Neural progenitor cell (in vitro differentiated cells): ENCODE data around the gene SPSB2. TPM values are rescaled to one million over a fixed set of nuclear protein-coding genes. Genes with fewer than 3 reads are reported as not detected.
A peak's percentile ranks its signal among the peaks of the same experiment; 100 is the strongest.
"Not testable (repeated sequence)": the region's sequence is repeated elsewhere in the genome, so short reads cannot be mapped to it uniquely, and the experiment has no call there.

Experiments used
- DNase-seq: peaks from one replicate; pipeline ENCODE4 v3.0.0-alpha.2; 2016; ENCODE audit warnings: low spot score
- H2AFZ ChIP-seq: fragments of 200-600 bp; sonication (generic); replicated peaks from 2 replicates; pipeline ENCODE4 v1.6.1; 2016; ENCODE audit warnings: antibody characterized with exemption
- H3F3A ChIP-seq: fragments of 200-600 bp; sonication (generic); 2 replicates; pipeline ENCODE4 v1.6.1; 2016; ENCODE audit warnings: antibody characterized with exemption, low read depth
- H3K27ac ChIP-seq: fragments of 200-600 bp; sonication (generic); 2 replicates; pipeline ENCODE4 v1.5.1; 2016; ENCODE audit warnings: mild to moderate bottlenecking
- H3K27me3 ChIP-seq: fragments of 200-600 bp; sonication (generic); 2 replicates; pipeline ENCODE4 v1.6.1; 2016; ENCODE audit warnings: mild to moderate bottlenecking, moderate library complexity
- H3K36me3 ChIP-seq: fragments of 200-600 bp; sonication (generic); 2 replicates; pipeline ENCODE4 v1.5.1; 2016
- H3K4me1 ChIP-seq: fragments of 200-600 bp; sonication (generic); 2 replicates; pipeline ENCODE4 v1.6.1; 2016; ENCODE audit warnings: mixed run types
- H3K4me2 ChIP-seq: fragments of 200-600 bp; sonication (generic); 2 replicates; pipeline ENCODE4 v1.6.1; 2016
- H3K4me3 ChIP-seq: fragments of 200-600 bp; sonication (generic); 2 replicates; pipeline ENCODE4 v1.5.1; 2016
- H3K79me2 ChIP-seq: fragments of 200-600 bp; sonication (generic); 2 replicates; pipeline ENCODE4 v1.6.1; 2016; ENCODE audit warnings: low read depth
- H3K9ac ChIP-seq: fragments of 200-600 bp; sonication (generic); 2 replicates; pipeline ENCODE4 v1.6.1; 2016
- H3K9me3 ChIP-seq: fragments of 200-600 bp; sonication (generic); 2 replicates; pipeline ENCODE4 v1.5.1; 2016; ENCODE audit warnings: low read depth
- H4K20me1 ChIP-seq: fragments of 200-600 bp; sonication (generic); 2 replicates; pipeline ENCODE4 v1.6.1; 2016; ENCODE audit warnings: low read depth
- H3K27ac Mint-ChIP-seq: 3 replicates; pipeline ENCODE4 v1.8.0; 2021; ENCODE audit warnings: mixed read lengths
- H3K27me3 Mint-ChIP-seq: 2 replicates; pipeline ENCODE4 v1.8.0; 2022; ENCODE audit warnings: low read depth, mild to moderate bottlenecking, inconsistent platforms, moderate library complexity, mixed read lengths; ENCODE audit not compliant: insufficient read depth
- H3K36me3 Mint-ChIP-seq: 3 replicates; pipeline ENCODE4 v1.8.0; 2021; ENCODE audit warnings: mixed read lengths
- H3K4me1 Mint-ChIP-seq: 3 replicates; pipeline ENCODE4 v1.8.0; 2021; ENCODE audit warnings: mixed read lengths
- H3K4me3 Mint-ChIP-seq: 3 replicates; pipeline ENCODE4 v1.8.0; 2021; ENCODE audit warnings: mild to moderate bottlenecking, moderate library complexity, mixed read lengths
- H3K9me3 Mint-ChIP-seq: 3 replicates; pipeline ENCODE4 v1.8.0; 2020; ENCODE audit warnings: mixed read lengths
- EZH2 ChIP-seq: fragments of 200-600 bp; sonication (generic); IDR thresholded peaks from 2 replicates; pipeline ENCODE4 v1.6.1; 2017; ENCODE audit warnings: antibody characterized with exemption, mild to moderate bottlenecking, moderate library complexity
- EZH2phosphoT487 ChIP-seq: fragments of 200-600 bp; sonication (generic); IDR thresholded peaks from 2 replicates; pipeline ENCODE4 v1.6.1; 2017; ENCODE audit warnings: antibody characterized with exemption
- total RNA-seq: library from RNA; depleted of rRNA; stranded (reverse); fragments of >200 nt; gene quantifications from 2 replicates; pipeline ENCODE4 v1.2.3, GENCODE V29; 2015; ENCODE audit warnings: low replicate concordance
- TF ChIP-seq, protein P1 (sequence below): fragments of 200-600 bp; sonication (generic); IDR thresholded peaks from 2 replicates; pipeline ENCODE4 v1.5.1; 2017; ENCODE audit warnings: antibody characterized with exemption, mild to moderate bottlenecking

SPSB2 gene
- total RNA-seq, 1 donor from 2014 or later: 0.65 TPM

DNA sequence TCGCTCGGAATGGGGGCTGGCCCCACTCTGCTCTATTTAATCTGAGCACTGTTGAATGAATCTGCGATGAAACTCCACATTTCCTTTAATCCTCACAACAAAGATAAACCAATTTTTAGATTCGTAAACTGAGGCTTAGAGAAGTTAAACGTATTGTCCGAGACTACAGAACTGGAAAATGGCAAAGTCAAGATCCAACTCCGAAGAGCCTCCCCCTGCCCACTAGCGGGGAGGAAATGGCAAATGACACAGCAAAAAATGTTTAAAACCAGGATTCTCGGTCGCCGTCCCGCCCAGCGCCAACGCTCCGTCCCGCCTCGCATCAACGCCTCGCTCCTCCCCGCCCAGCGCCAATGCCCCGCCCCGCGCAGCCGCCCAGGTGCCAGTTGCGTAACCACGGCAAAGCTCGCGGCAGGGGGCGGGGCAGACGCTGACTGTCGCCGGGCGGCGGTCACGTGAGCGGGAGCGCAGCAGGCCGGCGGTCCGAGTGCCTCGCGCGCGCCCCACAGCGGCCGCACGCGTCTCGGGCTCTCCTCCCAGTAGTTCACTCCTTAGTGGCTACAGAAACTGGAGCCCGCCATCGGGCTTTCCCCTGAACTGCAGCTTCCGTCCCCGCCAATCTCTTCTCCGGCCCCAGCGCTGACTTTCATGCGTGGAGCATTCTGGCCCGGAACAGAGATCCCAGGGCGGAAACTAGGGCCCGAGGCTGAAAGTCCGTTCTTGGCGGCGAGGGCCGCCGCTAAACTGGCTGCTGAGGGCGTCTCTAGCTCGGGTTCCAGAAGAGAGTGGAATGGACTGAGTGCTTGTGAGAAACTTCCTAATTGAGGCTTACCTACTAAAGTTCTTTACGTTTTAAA, 17.9 kb upstream of the SPSB2 start:
- Histone ChIP-seq H3K9me3 (no peaks in the 10 kb centered on the region), H2AFZ (peak overlapping the region; percentile 89), H3F3A (peaks cover 32% of the 10 kb centered on the region), H3K27ac (peak overlapping the region; percentile 49), H3K4me3 (peak overlapping the region; percentile 47), H3K9ac (no peak overlapping the region), H3K27me3 (no peaks in the 10 kb centered on the region), H4K20me1 (no peaks in the 10 kb centered on the region), H3K4me2 (peak overlapping the region; percentile 81), H3K36me3 (no peaks in the 10 kb centered on the region), H3K79me2 (no peaks in the 10 kb centered on the region), H3K4me1 (peaks cover 18% of the 10 kb centered on the region)
- H3K36me3 Mint-ChIP-seq: no peaks in the 10 kb centered on the region
- H3K4me3 Mint-ChIP-seq: peak overlapping the region; percentile 78
- DNase-seq: peak; percentile 99
- peak overlapping the region; percentile 97 for H3K27ac Mint-ChIP-seq
- no peaks in the 10 kb centered on the region for H3K9me3 Mint-ChIP-seq
- TF ChIP-seq EZH2phosphoT487: no peak
- TF ChIP-seq, protein P1, sequence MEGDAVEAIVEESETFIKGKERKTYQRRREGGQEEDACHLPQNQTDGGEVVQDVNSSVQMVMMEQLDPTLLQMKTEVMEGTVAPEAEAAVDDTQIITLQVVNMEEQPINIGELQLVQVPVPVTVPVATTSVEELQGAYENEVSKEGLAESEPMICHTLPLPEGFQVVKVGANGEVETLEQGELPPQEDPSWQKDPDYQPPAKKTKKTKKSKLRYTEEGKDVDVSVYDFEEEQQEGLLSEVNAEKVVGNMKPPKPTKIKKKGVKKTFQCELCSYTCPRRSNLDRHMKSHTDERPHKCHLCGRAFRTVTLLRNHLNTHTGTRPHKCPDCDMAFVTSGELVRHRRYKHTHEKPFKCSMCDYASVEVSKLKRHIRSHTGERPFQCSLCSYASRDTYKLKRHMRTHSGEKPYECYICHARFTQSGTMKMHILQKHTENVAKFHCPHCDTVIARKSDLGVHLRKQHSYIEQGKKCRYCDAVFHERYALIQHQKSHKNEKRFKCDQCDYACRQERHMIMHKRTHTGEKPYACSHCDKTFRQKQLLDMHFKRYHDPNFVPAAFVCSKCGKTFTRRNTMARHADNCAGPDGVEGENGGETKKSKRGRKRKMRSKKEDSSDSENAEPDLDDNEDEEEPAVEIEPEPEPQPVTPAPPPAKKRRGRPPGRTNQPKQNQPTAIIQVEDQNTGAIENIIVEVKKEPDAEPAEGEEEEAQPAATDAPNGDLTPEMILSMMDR: peak; percentile 79
- TF ChIP-seq EZH2: no peak
- H3K4me1 Mint-ChIP-seq: peaks cover 26% of the 10 kb centered on the region
- H3K27me3 Mint-ChIP-seq: no peaks in the 10 kb centered on the region

DNA sequence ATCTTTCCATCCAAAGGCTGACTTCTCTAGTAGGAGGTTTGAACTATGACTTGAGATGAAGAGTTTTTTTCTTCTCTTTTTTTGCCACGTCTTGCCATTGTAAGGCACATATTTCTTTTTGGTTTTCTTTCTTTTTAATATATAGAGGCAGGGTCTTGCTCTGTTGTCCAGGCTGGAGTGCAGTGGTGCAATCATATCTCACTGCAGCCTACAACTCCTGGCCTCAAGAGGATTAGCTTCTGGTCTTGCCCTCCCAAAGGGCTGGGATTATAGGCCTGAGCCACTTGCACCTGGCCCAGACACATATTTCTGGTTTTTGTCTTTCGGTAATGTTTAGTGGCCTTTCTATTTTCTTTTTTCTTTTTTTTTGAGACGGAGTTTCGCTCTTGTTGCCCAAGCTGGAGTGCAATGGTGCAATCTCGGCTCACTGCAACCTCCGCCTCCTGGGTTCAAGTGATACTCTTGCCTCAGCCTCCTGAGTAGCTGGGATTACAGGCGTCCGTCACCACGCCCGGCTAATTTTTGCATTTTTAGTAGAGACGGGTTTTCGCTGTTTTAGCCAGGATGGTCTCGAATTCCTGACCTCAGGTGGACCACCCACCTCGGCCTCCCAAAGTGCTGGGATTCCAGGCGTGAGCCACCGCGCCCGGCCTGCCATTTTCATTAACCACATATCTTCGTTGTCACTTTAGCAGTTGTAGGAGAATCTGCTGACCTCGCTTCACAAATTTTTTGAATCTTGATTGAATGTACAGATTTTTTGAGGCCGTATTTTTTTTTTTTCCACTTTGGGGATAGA, 16.9 kb upstream of the SPSB2 start:
- H3K27me3 Mint-ChIP-seq, H3K36me3 Mint-ChIP-seq, H3K9ac ChIP-seq, H3K79me2 ChIP-seq, DNase-seq, H3K9me3 Mint-ChIP-seq, H4K20me1 ChIP-seq, H3K9me3 ChIP-seq, H3K27me3 ChIP-seq, H3K36me3 ChIP-seq: not testable (repeated sequence)
- H3K4me2 ChIP-seq: peak overlapping the region; percentile 81
- H3K4me1 Mint-ChIP-seq: peaks cover 32% of the 10 kb centered on the region
- H3F3A ChIP-seq: peaks cover 43% of the 10 kb centered on the region
- peak overlapping the region; percentile 49 for H3K27ac ChIP-seq
- peak overlapping the region; percentile 78 for H2AFZ ChIP-seq
- peak overlapping the region; percentile 47 for H3K4me3 ChIP-seq
- peak overlapping the region; percentile 97 for H3K27ac Mint-ChIP-seq
- peaks cover 23% of the 10 kb centered on the region for H3K4me1 ChIP-seq
- peak overlapping the region; percentile 78 for H3K4me3 Mint-ChIP-seq

DNA sequence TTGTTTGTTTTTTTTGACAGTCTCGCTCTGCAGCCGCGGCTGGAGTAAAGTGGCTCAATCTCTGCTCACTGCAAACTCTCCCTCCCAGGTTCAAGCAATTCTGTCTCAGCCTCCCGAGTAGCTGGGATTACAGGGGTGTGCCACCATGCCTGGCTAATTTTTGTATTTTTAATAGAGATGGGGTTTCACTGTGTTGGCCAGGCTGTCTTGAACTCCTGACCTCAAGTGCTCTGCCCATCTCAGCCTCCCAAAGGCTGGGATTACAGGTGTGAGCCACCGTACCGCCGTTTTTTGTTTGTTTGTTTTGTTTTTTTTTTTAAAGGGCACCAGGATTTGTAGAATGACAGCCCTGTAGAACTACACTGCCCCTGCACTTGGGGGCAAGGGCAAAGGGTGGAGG, 15.7 kb upstream of the SPSB2 start:
- not testable (repeated sequence) for H3K36me3 Mint-ChIP-seq, H3K27ac Mint-ChIP-seq, H3K4me3 ChIP-seq, H3K36me3 ChIP-seq, H2AFZ ChIP-seq, H3K9me3 ChIP-seq, H3K27me3 Mint-ChIP-seq, H3K4me2 ChIP-seq, H4K20me1 ChIP-seq, H3K9me3 Mint-ChIP-seq, DNase-seq, H3K27me3 ChIP-seq, H3K4me3 Mint-ChIP-seq, H3K27ac ChIP-seq, H3K79me2 ChIP-seq, H3K9ac ChIP-seq
- H3K4me1 Mint-ChIP-seq: peaks cover 36% of the 10 kb centered on the region
- peaks cover 48% of the 10 kb centered on the region for H3F3A ChIP-seq
- peaks cover 23% of the 10 kb centered on the region for H3K4me1 ChIP-seq

DNA sequence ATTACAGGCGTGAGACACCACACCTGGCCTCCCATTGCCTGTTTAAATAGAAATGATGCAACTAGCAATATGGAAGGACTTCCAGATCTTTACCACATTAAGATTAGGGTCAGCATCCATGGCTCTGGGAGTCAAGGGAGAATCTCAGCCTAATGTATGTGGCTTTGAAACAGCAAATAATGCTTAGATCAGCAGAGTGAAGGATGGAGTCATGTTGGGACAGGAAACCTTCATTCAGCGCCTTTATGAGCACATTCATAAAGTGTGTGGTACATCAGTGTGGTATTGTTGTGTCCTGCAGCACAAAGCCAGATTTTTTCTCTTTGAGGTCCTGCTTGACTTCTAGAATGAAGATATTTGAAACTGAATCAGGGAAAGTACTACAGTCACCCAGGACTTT, 15.3 kb upstream of the SPSB2 start:
- TF ChIP-seq EZH2 (no peak), EZH2phosphoT487 (no peak)
- TF ChIP-seq, protein P1: no peak
- no peak for DNase-seq
- H3K4me1 Mint-ChIP-seq: peaks cover 36% of the 10 kb centered on the region

More for the DNA sequence above, 15.3 kb upstream of the SPSB2 start:
- H3K9me3 ChIP-seq: no peaks in the 10 kb centered on the region
- H3K4me3 ChIP-seq: no peak overlapping the region
- no peaks in the 10 kb centered on the region for H4K20me1 ChIP-seq
- Mint-ChIP-seq H3K4me3 (no peak overlapping the region), H3K27ac (peak overlapping the region; percentile 40), H3K27me3 (no peaks in the 10 kb centered on the region), H3K36me3 (peaks cover 5% of the 10 kb centered on the region), H3K9me3 (no peaks in the 10 kb centered on the region)
- peaks cover 23% of the 10 kb centered on the region for H3K4me1 ChIP-seq
- no peaks in the 10 kb centered on the region for H3K36me3 ChIP-seq
- no peaks in the 10 kb centered on the region for H3K27me3 ChIP-seq
- H2AFZ ChIP-seq: no peak overlapping the region
- H3K79me2 ChIP-seq: no peaks in the 10 kb centered on the region
- peaks cover 48% of the 10 kb centered on the region for H3F3A ChIP-seq
- H3K9ac ChIP-seq: no peak overlapping the region
- no peak overlapping the region for H3K27ac ChIP-seq
- no peak overlapping the region for H3K4me2 ChIP-seq
